GM19324 (cell line): ENCODE measurements around the gene MPV17L2.
A peak's percentile ranks its signal among the peaks of the same experiment; 100 is the strongest.
"Not testable (repeated sequence)": the region's sequence is repeated elsewhere in the genome, so short reads cannot be mapped to it uniquely, and the experiment has no call there.

ENCODE experiments used
- ATAC-seq: cut with Tn5 transposase; IDR thresholded peaks from one replicate; pipeline ENCODE4 v1.9.1; 2021; ENCODE audit warnings: mild to moderate bottlenecking, moderate library complexity; ENCODE audit not compliant: unreplicated experiment, low FRiP score

Gene MPV17L2

GRCh38 chr19:18192673-18193387 is at the start of gene MPV17L2:
MPV17L2 (plus strand) TSS chr19:18193218; CDS start chr19:18193282, 64 bp downstream.
- ATAC-seq: peak; percentile 91

- ATAC-seq: no peak
Observed at GRCh38 chr19:18143902-18144301, 49.1 kb upstream of the MPV17L2 start.

DNA sequence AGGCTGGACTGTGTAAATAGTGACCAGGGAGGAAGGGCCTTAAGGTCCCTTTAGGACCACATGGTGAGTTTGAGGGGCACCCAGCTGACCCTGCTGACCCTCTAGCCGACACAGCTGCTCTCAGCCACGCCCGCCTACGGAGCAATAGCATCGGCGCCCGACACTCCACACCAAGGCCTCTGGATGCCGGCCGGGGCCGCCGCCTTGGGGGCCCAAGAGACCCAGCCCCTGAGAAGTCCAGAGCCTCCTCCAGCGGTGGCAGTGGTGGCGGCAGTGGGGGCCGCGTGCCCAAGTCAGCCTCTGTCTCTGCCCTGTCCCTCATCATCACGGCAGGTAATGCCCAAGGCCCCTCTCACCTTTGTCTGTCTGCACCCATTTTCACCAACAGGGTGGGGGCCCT is 48.7 kb upstream of the MPV17L2 start:
- no peak for ATAC-seq

- ATAC-seq: no peak
Observed at GRCh38 chr19:18144906-18145305, 48.1 kb upstream of the MPV17L2 start.

DNA sequence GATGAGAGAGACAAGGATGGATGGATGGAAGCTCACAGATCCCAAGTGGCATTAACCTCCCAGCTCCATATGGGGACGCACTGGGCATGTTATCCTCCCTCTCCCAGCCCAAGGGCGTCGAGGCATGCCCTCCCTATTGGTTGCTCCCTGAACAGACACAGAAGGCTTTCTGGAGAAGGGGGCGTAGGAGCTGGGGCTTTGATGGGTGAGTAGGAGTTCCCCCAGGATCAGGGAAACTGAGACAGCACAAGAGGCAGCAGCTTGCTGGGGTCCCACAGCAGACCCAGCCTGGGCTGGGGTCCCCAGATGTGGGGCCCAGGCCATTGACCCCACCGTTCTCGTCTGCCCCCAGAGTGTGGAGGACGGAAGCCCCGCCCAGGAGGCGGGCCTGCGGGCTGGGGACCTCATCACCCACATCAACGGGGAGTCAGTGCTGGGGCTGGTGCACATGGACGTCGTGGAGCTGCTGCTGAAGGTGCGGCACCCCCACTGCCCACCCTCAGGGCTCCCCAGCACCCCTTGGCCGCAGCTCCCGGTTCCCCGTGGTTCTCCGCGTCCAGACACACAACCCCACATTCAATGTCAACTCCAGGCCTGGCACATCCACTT is 47.5 kb upstream of the MPV17L2 start:
- no peak for ATAC-seq

DNA sequence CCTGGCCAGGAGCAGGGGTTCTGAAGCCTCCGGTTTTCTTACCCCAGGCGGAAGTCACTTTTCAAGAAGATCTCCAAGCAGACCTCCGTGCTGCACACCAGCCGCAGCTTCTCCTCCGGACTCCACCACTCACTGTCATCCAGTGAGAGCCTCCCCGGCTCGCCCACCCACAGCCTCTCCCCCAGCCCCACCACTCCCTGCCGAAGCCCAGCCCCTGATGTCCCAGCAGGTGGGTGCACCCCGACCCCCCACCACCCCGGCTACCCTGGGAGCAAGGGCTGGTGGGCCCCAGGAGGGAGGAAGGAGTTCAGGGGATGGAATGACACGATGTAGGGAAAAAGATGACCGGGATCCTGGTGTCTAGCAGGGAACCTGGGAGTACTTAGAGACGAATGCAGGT is 45.6 kb upstream of the MPV17L2 start:
- no peak for ATAC-seq

- ATAC-seq: no peak
Observed at GRCh38 chr19:18149596-18149975, 43.4 kb upstream of the MPV17L2 start.

GRCh38 chr19:18150776-18151624 is 42.0 kb upstream of the MPV17L2 start:
- no peak for ATAC-seq

GRCh38 chr19:18152442-18152816 is 40.6 kb upstream of the MPV17L2 start:
- ATAC-seq: peak; percentile 60

GRCh38 chr19:18152817-18153555 is 40.0 kb upstream of the MPV17L2 start, which contains the start of gene PIK3R2:
PIK3R2 (plus strand) TSS chr19:18153163; CDS start chr19:18155880, 2,717 bp downstream.
- peak; percentile 71 for ATAC-seq

DNA sequence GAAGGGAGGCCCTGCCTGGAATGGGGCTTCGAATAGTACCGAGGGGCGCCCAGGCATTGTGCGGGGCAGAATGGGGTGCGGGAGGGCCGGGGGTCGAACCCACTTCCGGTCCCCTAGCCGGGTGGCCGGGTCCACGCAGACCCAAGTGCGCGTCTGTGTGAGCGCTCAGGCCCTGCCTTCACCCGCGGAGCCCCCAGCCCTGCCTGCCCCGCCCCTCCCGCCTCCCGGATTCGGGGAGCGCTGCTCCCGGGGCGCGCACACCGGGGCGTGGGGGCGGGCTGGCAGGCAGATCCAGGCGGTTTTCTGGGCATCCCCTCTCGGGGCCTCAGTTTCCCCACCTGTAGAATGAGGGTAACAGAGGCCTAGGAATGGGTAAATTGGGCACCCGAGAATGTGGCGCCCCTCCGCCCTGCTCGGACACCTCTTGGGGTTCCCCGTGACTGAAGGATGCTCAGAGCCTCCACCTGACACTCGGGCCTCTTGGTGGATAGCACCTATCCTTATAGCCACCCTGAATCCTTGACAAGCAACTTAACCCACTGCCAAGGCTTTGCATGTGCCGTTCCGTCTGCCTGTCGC is 39.4 kb upstream of the MPV17L2 start:
- no peak for ATAC-seq

DNA sequence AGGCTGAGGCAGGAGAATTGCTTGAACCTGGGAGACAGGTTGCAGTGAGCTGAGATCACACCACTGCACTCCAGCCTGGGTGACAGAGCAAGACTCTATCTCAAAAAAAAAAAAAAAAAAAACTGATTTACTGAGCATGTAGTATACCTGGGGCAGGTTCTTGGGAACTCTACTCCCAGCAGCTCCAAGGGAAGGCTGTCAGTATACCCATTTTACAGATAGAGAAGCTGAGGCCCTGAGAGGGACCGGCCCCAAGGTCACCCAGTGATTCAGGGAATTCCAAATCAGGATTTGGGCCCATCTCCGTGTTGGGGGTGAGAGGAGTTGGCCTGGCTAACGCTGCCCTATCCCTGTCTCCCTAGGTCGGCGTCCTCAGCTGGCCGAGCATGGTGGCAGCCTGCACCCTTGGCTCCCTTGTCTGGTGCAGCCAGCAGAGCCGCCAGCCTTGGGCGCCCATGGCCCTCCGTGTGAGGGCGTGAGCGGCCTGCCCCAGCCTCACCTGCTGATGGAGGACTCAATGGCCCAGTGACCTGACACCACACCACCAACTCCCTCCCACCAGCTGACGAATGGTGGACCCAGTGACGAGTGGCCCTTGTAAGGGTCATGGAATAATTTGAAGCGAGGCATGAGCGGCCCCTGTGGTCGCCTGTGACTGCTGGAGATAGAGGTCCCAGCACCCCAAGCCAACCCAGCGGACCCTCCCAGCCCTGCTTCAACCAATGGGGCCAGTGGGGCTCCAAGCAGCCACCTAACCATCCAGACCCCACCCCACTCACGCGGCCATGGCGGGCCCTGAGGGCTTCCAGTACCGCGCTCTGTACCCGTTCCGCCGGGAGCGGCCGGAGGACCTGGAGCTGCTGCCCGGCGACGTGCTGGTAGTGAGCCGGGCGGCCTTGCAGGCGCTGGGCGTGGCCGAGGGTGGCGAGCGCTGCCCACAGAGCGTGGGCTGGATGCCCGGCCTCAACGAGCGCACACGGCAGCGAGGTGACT is 37.6 kb upstream of the MPV17L2 start:
- no peak for ATAC-seq

DNA sequence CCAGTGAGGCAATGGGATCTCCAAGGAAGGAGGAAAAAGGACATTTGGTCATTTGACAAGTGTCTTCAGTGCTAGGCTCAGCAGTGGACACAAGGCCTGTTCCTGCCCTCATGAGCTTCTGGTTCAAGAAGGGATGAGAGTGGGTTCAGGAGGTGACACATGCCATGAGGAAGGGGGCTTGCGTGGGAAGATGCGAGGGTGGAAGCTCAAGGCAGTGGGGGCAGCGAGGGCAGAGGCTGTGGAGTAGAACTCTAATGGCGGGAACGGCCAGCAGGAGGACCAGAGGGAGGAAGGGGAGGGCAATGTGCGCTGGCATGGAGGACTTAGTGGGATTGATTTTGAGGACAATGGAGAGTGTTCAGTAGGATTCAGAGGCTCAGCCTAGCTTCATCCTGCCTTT is 36.8 kb upstream of the MPV17L2 start:
- no peak for ATAC-seq

DNA sequence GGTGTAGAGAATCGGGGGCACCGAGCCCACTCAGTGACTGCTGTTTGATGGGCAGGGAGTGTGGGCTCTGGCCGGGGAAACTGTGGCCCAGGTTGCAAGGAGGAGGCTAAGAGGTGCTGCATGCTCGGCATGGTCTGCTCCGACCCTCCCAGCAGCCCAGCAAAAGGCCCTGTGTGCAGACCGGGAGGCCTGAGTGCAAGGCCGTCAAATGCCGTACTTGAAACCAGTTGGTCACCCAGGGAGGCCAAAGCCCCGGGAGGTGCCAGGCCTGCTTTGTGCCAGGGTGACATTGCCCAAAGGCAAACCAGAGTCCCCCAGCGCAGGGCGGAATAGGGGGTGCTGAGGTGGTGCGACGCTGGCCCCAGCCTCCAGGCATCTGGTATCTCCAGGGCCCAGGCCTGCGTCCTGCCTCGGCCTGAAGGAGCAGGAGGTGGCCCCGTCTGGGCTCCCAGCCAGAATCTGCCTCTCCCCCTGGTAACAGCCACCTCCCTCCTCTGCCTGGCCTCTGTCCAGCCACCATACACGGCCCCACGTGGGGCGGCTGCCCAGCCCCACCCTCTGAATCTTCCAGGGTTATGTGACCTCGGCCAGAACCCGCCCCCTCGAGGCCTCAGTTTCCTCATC is 36.1 kb upstream of the MPV17L2 start:
- ATAC-seq: no peak

DNA sequence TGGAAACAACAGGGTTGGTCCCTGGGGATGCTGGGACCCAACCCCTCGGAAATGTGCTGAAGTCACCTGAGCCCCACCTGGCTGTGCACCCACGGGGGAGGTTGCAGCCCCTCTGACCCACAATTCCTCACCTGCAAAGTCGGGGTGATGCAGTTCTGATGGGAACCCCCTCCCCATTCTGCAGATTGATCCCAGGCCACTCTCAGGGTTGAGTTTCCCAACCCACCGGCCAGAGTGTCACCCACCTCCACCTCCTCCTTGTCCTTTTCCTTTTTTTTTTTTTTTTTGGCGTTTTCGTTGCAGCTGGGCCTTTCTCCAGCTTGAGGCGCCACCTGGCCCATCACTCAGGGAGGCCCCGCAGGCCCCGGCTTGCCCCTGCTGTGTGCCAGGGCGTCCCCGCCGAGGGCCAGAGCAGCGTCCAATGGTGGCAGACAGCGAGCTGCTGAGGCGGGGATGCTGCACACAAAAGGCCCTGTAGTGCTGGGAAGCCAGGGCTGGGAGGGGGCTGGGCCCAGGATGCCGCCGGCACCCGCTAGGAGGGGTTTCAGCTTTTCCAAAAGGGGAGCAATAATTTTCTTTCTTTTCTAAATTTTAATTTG is 35.5 kb upstream of the MPV17L2 start:
- ATAC-seq: no peak

- ATAC-seq: no peak
Observed at GRCh38 chr19:18158467-18158866, 34.6 kb upstream of the MPV17L2 start.

- not testable (repeated sequence) for ATAC-seq
Observed at GRCh38 chr19:18159059-18159616, 33.9 kb upstream of the MPV17L2 start.

- no peak for ATAC-seq
Observed at GRCh38 chr19:18159810-18160209, 33.2 kb upstream of the MPV17L2 start.
